ENCODE results near the gene BICDL2.

DNA sequence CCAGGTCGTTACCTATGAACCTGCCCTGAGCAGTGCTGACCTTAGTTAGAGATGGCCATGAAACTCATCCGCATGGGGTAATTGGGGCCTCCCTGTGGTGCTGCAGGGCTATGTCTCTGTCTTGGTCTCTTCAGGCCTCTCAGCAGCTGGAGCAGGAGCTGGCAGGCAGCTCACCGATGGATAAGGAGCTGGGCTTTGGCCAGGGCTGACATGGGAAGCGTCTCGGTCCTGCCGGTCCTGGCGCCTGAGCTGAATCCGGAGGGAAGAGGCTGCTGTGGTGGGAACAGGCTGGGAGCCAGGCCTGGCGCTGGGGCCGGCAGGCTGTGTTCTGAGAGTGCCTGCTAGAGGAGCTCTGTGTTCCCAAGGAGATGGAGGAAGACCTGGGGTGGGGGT, 38.8 kb upstream of the BICDL2 start:
- TF ChIP-seq, protein P1, sequence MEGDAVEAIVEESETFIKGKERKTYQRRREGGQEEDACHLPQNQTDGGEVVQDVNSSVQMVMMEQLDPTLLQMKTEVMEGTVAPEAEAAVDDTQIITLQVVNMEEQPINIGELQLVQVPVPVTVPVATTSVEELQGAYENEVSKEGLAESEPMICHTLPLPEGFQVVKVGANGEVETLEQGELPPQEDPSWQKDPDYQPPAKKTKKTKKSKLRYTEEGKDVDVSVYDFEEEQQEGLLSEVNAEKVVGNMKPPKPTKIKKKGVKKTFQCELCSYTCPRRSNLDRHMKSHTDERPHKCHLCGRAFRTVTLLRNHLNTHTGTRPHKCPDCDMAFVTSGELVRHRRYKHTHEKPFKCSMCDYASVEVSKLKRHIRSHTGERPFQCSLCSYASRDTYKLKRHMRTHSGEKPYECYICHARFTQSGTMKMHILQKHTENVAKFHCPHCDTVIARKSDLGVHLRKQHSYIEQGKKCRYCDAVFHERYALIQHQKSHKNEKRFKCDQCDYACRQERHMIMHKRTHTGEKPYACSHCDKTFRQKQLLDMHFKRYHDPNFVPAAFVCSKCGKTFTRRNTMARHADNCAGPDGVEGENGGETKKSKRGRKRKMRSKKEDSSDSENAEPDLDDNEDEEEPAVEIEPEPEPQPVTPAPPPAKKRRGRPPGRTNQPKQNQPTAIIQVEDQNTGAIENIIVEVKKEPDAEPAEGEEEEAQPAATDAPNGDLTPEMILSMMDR (IDR thresholded peaks at IDR 0.05): no peak
- no peak for TF ChIP-seq POLR2A (IDR thresholded peaks at IDR 0.05)

All from body of pancreas (tissue), 4 donors.